Activated CD4-positive, CD25-positive, alpha-beta regulatory T cell treated with anti-CD3 and anti-CD28 coated beads, Interleukin-2, amount 50 U/mL, for 16 hours (primary cell): Measurements from ENCODE around the gene CREBZF.
A peak's percentile ranks its signal among the peaks of the same experiment; 100 is the strongest.
"Not testable (repeated sequence)": the region's sequence is repeated elsewhere in the genome, so short reads cannot be mapped to it uniquely, and the experiment has no call there.

Experiments
- DNase-seq: peaks from one replicate; pipeline ENCODE4 v3.0.0-alpha.2; 2020; ENCODE audit warnings: low read depth, low spot score

The CREBZF gene

DNA sequence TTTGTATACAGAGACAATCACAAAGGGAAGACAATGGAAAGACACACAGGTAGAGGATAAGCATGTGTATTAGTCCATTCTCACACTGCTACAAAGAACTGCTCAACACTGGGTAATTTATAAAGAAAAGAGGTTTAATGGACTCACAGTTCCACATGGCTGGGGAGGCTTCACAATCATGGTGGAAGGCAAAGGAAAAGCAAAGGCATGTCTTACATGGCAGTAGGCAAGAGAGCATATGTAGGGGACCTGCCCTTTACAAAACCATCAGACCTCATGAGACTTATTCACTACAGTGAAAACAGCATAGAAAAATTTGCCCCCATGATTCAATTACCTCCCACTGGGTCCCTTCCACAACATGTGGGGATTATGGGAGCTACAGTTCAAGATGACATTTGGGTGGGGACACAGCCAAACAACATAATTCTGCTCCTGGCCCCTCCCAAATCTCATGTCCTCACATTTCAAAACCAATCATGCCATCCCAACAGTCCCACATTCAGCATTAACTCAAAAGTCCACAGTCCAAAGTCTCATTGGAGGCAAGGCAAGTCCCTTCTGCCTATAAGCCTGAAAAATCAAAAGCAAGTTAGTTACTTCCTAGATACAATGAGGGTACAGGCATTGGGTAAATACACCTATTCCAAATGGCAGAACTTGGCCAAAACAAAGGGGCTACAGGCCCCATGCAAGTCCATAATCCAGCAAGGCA, 6.2 kb upstream of the CREBZF start:
- not testable (repeated sequence) for DNase-seq

DNA sequence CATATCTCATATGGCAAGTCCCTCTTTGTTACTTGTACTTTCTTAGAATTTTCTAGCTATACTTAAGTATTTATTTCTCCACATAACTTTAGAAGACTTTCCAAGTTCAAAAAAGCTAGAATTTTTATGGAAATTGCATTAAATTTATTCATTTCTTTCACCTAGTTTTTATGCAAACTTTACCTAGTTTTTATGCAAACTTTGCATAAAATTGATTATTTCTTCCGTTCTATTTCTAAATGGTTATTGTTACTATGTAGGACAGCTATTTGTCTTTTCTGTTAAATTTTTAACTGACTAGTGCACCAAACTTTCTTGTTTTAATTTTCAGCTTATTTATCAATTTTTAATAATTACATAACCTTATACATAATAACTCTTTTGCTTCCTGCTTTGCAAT, 3.2 kb upstream of the CREBZF start:
- no peak for DNase-seq

DNA sequence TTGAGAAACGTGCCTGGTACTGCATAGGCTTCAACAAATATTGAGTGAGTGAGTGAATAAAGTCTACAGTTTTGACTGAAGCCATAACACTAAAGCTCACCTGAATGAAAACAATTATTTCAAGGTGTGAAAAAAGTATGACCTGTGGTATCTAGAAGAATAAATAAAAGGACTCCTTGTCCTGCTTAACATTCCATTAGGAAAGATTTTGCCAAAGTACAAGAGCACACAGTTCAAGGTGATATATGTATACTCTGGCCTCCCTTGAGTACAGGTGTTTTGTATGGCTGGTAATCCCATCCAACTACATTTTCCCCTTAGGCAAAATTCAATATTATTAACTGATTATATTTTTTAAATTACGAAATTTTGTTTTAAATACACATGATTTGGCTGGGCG, 1.8 kb upstream of the CREBZF start:
- DNase-seq: no peak

DNA sequence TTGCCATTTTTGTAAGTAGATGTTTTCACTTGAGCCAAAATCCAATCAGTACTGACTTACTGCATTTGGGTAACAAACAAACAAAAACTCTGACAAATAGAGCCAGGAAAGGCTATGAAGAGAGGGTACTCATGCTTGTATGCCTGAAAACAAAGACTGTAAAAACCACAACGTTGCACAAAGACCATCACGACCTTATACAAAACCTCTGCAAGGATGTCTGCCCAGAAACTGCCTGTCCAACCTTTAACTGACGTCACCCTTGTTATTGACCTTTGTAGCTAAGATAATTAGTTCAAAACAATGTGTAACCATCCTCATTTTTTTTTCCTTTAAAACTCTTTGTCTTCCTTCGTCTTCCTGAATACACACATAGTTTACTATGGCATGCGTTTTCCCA, 804 bp upstream of the CREBZF start:
- no peak for DNase-seq

- peak; percentile 81 for DNase-seq
Measured at GRCh38 chr11:85663753-85664614, 945 bp downstream of the CREBZF start.

- DNase-seq: no peak
Measured at GRCh38 chr11:85663080-85663752, 1.7 kb downstream of the CREBZF start.

DNA sequence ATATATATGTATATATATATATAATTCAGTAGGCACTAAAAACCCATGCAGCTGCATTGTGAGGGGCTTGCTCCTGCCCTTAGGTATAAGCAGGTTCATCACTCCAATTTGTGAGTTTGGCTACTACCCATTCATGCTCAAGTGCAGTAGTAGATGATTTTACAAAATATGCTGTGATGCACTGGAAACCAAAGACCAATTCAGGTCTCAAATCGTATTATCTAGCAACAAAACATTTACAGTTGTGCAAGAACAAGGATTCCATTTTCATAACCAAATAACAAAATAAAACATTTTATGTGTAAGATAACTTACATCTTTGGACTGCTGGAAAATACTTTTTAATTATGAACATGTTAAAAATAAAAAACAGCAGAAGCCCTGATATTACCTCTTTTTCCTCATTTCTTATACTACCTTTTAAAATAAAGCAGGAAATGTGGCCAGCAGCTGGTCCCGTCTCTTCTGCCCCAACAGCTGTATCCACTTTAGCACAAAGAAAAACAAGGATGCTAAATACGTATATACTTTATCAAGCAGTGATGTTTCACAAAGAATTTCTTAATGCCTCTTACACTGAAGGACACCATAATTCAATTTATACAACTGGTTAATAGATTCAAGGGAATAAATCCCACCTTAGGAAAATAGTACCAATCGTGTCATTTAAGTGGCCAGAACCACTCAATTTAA, 2.8 kb downstream of the CREBZF start:
- no peak for DNase-seq

GRCh38 chr11:85658180-85658579, 6.7 kb downstream of the CREBZF start:
- DNase-seq: no peak

DNA sequence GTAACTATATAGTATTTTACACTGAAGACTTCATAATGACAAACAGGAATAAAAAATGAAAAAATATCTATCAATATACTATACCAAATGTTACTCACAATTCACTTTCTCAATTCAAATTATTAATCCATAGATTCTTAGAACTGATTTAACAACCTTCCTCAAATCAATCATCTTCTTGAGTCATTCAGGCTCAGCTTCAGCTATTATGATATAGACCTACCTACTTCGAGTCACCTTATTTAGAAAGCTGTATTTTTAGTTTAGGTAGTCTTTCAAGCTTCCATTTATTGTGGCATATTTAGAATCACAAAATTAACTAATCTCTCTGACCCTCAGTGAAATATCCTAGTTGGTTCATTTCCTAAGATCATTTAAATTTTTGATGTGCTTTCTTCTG, 8.2 kb downstream of the CREBZF start:
- DNase-seq: no peak

DNA sequence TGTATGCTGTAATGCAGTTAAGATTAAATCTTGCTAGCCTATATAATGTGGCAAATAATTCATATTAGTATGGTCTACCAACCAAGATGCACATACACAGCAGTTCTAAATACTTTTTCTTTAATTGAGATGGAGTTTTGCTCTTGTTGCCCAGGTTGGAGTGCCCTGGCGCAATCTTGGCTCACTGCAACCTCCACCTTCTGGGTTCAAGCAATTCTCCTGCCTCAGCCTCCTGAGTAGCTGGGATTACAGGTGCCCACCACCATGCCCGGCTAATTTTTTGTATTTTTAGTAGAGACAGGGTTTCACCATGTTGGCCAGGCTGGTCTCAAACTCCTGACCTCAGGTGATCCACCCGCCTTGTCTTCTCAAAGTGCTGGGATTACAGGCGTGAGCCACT, 10.6 kb downstream of the CREBZF start:
- DNase-seq: not testable (repeated sequence)

DNA sequence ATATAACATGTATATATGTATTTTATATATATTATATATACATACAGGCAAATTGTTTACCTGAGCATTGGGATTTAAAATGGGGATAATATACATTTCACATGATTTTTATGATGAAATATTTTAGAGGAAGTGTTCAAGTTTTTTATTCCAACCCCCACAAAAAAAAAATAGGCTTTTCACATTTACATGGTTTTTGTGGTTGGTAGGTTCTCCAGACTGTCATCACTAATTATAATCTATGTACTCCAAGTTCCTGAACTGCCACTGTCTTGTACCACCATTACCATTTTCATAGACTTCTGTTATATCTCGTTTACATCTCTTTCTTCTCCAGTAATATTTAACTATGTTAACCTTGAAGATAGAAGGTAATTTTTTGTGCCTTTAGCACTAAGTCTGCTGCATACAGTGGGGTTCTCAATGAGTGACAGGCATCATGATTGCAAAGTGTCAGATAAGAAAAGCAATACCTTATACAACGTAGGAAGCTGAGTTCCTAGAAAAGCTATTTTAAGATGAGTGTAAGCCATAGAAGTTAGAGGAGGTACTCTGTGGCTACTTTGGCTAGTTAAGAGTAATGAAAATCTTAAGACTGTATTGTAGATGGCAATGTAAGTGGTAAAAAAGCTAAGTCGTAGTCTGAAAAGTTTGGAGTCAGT, 12.0 kb downstream of the CREBZF start:
- DNase-seq: no peak

- DNase-seq: no peak
Measured at GRCh38 chr11:85651118-85651517, 13.8 kb downstream of the CREBZF start.

GRCh38 chr11:85647604-85648299, 17.2 kb downstream of the CREBZF start, which contains the start of gene TMEM126A:
TSS of gene TMEM126A (plus strand) at chr11:85647967. CDS start at chr11:85650256, 2,289 bp downstream.
- DNase-seq: peak; percentile 82

DNA sequence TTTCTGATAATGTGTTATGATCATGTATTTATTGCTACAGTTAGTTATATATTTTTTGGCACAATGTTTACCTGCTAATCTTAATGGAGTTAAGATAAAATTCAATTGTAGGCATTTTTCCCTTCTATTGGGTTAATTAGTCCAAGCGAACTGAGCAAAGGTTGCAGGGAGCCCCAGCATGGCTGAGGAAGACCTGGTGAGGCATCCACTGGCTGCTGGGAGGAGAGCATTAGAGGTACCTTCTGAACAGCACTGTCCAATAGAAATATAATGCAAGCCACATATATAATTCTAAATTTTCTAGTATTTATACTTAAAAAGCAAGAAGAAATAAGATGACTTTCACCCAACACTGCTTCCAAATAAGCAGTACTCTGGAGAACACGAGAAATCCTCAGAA, 17.9 kb downstream of the CREBZF start:
- DNase-seq: no peak

DNA sequence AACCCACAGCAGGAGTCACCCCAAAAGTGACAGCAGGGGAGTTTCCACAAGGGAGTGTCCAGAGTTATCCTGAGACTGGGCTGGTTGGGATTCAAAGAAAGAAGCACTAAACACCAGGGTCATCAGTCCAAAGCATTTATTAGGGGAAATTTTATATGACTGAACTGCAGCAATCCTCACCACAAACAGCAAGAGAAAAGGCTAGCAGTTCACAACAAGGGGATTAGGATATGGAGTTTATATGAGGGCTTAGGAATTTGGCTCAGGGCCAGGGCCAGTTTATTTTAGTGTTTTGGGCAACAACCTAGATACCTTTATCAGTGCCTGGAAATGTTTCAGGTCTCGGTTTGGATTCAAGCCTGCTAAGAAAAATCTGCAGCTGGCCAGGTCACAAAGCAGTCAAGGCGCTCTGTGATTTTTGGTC, 21.7 kb downstream of the CREBZF start:
- DNase-seq: no peak

DNA sequence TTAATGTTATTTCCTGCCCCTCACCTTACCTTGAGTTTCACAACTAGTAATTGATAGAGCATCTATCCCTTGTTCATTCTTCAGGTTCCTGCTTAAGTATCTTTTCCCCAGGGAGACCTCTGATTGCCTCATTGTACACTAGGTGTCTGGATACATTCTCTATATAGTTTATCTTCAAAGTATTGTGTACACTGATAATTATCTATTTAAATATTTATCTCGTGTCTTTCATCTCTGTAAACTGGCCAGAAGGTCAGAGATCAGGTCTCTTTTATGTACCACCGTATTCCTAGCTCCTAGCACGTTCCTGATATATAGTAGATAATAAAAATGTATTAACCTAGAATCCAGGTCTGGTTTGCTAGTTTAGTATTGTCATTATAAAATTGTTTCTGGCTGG, 30.2 kb downstream of the CREBZF start:
- no peak for DNase-seq

DNA sequence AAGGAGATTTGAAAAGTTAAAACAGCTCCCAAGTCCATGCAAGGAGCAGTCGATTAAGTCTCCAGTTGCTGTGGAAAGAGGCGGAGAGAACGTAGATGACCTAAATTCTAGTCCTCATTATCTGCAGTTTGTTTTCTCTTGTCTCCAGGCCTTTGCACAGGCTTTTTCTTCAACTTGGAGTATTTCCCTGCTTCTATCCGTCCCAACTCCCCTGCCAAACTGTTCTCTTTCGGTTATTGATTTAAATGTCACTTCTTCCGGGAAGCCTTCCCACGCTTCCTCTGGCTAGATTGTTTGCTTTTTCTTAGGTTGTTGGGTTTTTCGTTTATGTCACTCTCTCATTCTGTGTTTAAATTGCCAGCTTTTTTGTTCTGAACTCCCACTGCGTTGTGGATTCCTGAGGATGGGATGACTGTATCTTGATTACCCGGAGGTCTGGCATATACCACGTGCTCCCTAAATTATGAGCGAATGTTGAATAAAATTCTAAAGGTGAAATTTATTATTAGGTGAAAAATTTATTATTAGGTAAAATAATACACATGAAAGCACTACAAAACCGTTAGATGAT, 36.1 kb downstream of the CREBZF start:
- DNase-seq: no peak

- DNase-seq: peak; percentile 93
Measured at GRCh38 chr11:85627998-85628770, 36.7 kb downstream of the CREBZF start, which contains the start of gene TMEM126B. TSS of gene TMEM126B (plus strand) at chr11:85628593. CDS start at chr11:85628608, 15 bp downstream.

DNA sequence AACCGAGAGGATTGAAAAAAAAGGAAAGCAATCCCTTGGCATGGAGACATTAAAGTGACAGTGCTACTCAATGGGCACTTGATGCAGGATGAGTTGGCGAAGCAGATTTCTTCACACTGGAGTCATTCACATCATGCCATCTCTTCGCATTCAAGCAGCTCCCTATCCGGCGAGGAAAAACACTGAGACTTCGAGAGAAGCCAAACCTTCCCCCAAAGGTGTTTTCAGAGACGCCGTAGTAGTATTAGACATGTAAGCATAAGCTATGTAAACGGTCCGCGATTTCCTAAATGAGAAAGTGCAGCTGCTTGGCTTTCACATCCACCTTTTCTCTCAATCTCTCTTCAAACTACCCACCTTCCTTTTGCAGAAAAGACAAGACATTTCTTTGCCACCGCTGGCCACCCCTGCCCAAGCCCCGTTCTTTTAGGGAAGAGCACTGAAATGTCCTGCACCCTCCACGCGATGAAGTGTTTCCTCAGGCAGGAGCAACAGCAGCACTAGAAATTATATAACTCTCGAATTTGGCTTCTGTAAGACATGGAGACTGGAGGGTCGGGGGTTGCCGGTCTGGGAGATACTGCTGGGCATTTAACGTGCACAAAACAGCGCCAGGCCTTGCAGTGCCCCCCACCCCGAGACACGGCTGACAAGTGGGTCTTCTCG, 37.5 kb downstream of the CREBZF start, which contains the start of gene DLG2:
TSS of gene DLG2 (minus strand) at position 13 of the 666 bp plus-strand sequence.
- no peak for DNase-seq
